Right lobe of liver (tissue), 6 donors: Measurements from ENCODE around the gene GDNF. TPM values are rescaled to one million over a fixed set of nuclear protein-coding genes. Genes with fewer than 3 reads are reported as not detected.

Experiments
- ATAC-seq, 4 donors: fragments of 200-7000 bp; cut with Tn5 transposase; one replicate each; pipeline ENCODE4 v1.9.1; 2020; ENCODE audit warnings: mild to moderate bottlenecking in 4 of 4, moderate library complexity in 4 of 4
- DNase-seq, 3 donors: peaks; one replicate each; pipeline ENCODE4 v3.0.0-alpha.2; 2020
- H3K27ac ChIP-seq, 3 donors: fragments of 200-600 bp; one replicate each; pipeline ENCODE4 v1.8.0; 2022
- H3K27me3 ChIP-seq, 2 donors: fragments of 200-600 bp; one replicate each; pipeline ENCODE4 v1.8.0; 2022
- H3K36me3 ChIP-seq, 4 donors: fragments of 200-600 bp; sonication (generic) in 1 of 4; one replicate each; pipeline versions ENCODE4 v1.5.1 to v1.8.0; 2017 to 2022; ENCODE audit warnings: control low read depth in 1 of 4
- H3K4me1 ChIP-seq, 4 donors: fragments of 200-600 bp; sonication (generic) in 1 of 4; one replicate each; pipeline versions ENCODE4 v1.5.1 to v1.8.0; 2017 to 2022; ENCODE audit warnings: control low read depth in 1 of 4
- H3K4me3 ChIP-seq, 3 donors: fragments of 200-600 bp; one replicate each; pipeline ENCODE4 v1.8.0; 2022
- H3K9me3 ChIP-seq, 4 donors: fragments of 200-600 bp; sonication (generic) in 1 of 4; one replicate each; pipeline versions ENCODE4 v1.5.1 to v1.8.0; 2017 to 2022; ENCODE audit warnings: control low read depth in 1 of 4
- CTCF ChIP-seq, 4 donors: fragments of 200-600 bp in 3 of 4; fragments of 450-650 bp in 1 of 4; IDR thresholded peaks; one replicate each; pipeline versions ENCODE4 v1.5.1 to v1.8.0; 2016 to 2022; ENCODE audit warnings: antibody characterized with exemption in 4 of 4, mild to moderate bottlenecking in 2 of 4
- POLR2A ChIP-seq: fragments of 450-650 bp; IDR thresholded peaks from one replicate; pipeline ENCODE4 v1.6.1; 2017; ENCODE audit warnings: antibody characterized with exemption, mild to moderate bottlenecking
- WGBS: methylation state at CpG from one replicate; pipeline ENCODE4 v1.1.6; 2018; ENCODE audit warnings: low coverage, low lambda C conversion rate; ENCODE audit not compliant: insufficient coverage; ENCODE audit errors: missing lambda C conversion rate; 5-methylcytosine and 5-hydroxymethylcytosine counted together
- intact Hi-C, 2 donors: fragments of 100-400 bp; cut with DNase I; formaldehyde crosslinking; loops; one replicate each; pipeline versions ENCODE4 v1.11.2 to v1.14.1; 2022
- total RNA-seq, 6 experiments: library from RNA; depleted of rRNA in 2 of 6; stranded (reverse); fragments of >200 nt in 2 of 6; fragmentation: NEBNext Ultra II Directional in 3 of 6; extraction: Animal tissue kit (Norgen Biotek cat#: 25700) in 3 of 6; gene quantifications; one replicate each; pipeline versions ENCODE4 v1.1.0 to v1.2.4, GENCODE V29; 2016 to 2023
- donor health status: DM: no; HTN: yes; CAD: no.
- donor health status: DM: no; HTN: no; CAD: no.
- donor health status: DM: no; HTN: no; CAD: no.
- donor health status: DM: no; HTN: yes; CAD: no.
- donor health status: DM: no; HTN: yes; CAD: no.

GDNF gene
- total RNA-seq, 6 experiments from 2014 or later, result 0.15 to 0.47 (median 0.26) TPM

GRCh38 chr5:37774912-37775483 lies 64.8 kb downstream of the GDNF start:
- Histone ChIP-seq H3K4me3 (no peak overlapping the region), H3K27ac (no peak overlapping the region), H3K9me3 (no peaks in the 10 kb centered on the region), H3K36me3 (no peaks in the 10 kb centered on the region), H3K27me3 (no peaks in the 10 kb centered on the region), H3K4me1 (peaks cover 0 to 18% (median 9%) of the 10 kb centered on the region in 4 donors)
- no peak for TF ChIP-seq POLR2A
- TF ChIP-seq CTCF (IDR thresholded peaks at IDR 0.05), result peak; percentile 24 to 51 (median 30)
- 94% methylated on average over 5 of the region's 9 CpGs for WGBS
- ATAC-seq, result no peak
- no peak for DNase-seq
- intact Hi-C loops, result no loop called here

- Histone ChIP-seq H3K27me3 (no peaks in the 10 kb centered on the region), H3K9me3 (no peaks in the 10 kb centered on the region), H3K27ac (no peak overlapping the region), H3K4me1 (peaks cover 0 to 30% (median 13%) of the 10 kb centered on the region in 4 donors), H3K36me3 (no peaks in the 10 kb centered on the region), H3K4me3 (no peak overlapping the region)
- 89% methylated on average over 1 of the region's 1 CpG for WGBS
- intact Hi-C loops, result no loop called here
- TF ChIP-seq POLR2A (no peak), CTCF (IDR thresholded peaks at IDR 0.05) (no peak)
- no peak for ATAC-seq
- DNase-seq, result no peak
Measured at GRCh38 chr5:37773809-37774208, 66.0 kb downstream of the GDNF start.

DNA sequence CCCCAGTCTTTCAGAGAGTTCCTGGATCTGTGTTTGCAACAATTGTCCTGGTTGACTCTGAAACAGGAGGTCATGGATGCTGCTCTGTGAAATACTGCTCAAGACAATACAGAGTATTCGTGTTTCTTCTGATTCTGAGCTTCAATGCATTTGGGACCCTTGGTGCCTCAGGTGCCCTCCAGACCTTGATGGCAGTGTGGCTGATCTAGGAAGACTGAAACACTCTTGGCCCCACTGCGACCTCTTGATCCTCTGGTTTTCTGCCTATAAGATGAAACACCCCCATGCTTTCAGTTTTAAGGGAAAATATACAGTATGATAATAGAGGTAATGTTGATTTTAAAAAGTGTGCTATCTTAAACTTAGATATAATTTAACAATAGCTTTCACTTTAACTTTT lies 67.6 kb downstream of the GDNF start:
- TF ChIP-seq POLR2A, result no peak
- TF ChIP-seq CTCF (IDR thresholded peaks at IDR 0.05), result no peak
- H3K4me3 ChIP-seq, result no peak overlapping the region
- 85% methylated on average over 2 of the region's 2 CpGs for WGBS
- H3K9me3 ChIP-seq, result no peaks in the 10 kb centered on the region
- DNase-seq (no peak), ATAC-seq (no peak)
- intact Hi-C loops, result no loop called here
- no peaks in the 10 kb centered on the region for H3K36me3 ChIP-seq
- H3K4me1 ChIP-seq, result peaks cover 0 to 35% (median 17%) of the 10 kb centered on the region in 4 donors
- no peaks in the 10 kb centered on the region for H3K27me3 ChIP-seq
- no peak overlapping the region for H3K27ac ChIP-seq

DNA sequence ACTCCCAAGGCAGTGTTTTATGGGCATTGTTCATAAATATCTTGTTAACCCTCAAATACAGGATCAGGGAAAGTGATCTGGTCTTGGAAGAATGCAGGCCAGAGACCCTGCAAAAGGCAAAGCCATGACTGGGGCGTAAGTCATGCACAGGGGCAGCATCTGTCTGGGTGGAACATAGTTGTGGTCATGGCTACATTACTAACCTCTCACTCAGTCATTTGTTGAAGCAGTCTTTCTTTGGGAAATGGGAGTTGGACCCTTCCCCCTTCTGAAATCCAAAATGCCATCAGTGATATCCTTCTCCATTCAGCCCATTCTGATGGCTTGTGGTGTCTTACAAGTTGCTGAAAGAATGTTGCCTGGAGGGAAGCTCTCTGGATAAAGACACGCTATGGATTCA lies 68.1 kb downstream of the GDNF start:
- Histone ChIP-seq H3K36me3 (no peaks in the 10 kb centered on the region), H3K4me1 (peaks cover 0 to 35% (median 17%) of the 10 kb centered on the region in 4 donors), H3K9me3 (no peaks in the 10 kb centered on the region), H3K27ac (peak overlapping the region in 1 of 3 donors; percentile 59), H3K27me3 (no peaks in the 10 kb centered on the region), H3K4me3 (no peak overlapping the region)
- WGBS, result 36% methylated on average over 1 of the region's 2 CpGs
- no peak for DNase-seq
- intact Hi-C loops, result no loop called here
- no peak for ATAC-seq
- TF ChIP-seq POLR2A (no peak), CTCF (IDR thresholded peaks at IDR 0.05) (no peak)
